Non-pigmented ciliary epithelial cell (primary cell): ENCODE measurements around the gene HSD11B1.

Experiments
- DNase-seq: peaks from one replicate; pipeline ENCODE4 v3.0.0-alpha.2; 2010; ENCODE audit warnings: low read depth

Gene HSD11B1

DNA sequence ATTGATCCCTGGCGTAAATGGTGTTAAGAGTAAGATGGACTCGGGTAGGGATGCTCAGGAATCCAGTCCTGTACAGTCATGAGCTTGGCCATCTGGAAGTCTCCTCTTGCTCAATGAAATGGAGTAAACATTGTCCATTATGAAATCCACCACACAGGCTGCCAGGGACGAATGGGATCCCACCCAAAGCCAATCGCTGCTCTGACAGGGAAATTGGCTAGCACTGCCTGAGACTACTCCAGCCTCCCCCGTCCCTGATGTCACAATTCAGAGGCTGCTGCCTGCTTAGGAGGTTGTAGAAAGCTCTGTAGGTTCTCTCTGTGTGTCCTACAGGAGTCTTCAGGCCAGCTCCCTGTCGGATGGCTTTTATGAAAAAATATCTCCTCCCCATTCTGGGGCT lies at the start of gene HSD11B1:
TSS of gene HSD11B1 (plus strand) at position 263 of the 400 bp plus-strand sequence. CDS start at position 360, 97 bp downstream.
- DNase-seq: peak; percentile 63

DNA sequence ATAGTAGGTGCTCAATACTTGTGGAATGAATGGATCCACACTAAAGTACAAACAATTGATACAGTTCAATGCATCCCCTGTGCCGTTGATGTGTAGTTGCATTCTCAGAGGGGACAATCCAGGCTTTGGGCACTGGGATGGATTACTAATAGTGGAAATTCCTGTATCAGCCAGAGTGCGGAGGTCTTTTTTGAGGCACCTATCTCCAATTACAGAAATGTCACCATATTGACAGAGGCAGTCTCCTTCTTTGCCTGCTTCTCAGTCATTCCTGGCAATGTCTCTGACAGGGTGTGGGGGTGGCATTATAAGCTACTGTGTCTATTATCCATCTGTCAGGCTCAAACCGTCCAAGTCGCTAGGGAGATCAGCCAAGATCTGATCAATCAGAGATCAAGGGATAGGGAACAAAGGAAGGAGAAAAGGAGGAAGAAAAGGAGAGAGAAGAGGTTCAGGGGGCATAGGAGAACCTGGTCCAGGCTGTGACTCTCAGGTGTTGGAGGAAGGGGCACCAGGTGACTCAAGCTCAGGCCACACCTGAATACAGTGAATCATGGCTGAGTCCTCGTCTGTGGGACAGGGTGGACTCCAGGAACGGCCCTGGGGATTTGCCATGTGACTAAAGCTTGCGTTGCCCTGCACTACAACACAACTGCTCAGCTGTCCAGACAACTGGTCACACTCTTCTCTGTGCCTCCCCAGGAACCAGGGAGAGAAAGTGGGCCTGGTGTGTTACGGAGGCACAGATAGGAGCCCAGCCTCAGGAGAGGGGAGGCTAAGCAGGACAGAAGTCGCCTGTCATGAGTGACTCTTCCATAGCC lies 49.0 kb upstream of the HSD11B1 start:
- DNase-seq: no peak

- DNase-seq: no peak
Observed at GRCh38 chr1:209657140-209657879, 47.3 kb upstream of the HSD11B1 start.

- DNase-seq: no peak
Observed at GRCh38 chr1:209657918-209658317, 46.7 kb upstream of the HSD11B1 start.

DNA sequence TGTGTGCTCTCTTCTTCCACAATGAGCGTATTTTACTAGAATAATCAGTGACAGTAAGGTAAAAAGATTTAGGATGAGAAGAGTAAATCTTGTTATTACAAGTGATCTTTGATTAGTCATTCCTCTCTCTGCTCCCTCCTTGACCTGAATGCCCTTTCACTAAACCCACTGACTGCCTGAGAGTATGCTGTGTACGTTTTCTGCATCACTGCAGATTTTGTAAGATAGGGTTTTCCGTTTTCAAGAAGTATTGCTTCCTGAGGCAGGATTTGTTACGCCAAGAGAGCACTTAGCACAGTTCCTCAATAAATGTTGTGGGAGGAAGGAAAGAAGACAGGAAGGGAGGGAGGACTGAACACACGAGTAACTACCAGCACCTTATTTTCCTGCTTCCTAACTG lies 44.7 kb upstream of the HSD11B1 start:
- DNase-seq: no peak

GRCh38 chr1:209661071-209661470 lies 43.6 kb upstream of the HSD11B1 start:
- DNase-seq: no peak

- no peak for DNase-seq
Observed at GRCh38 chr1:209662879-209663327, 41.7 kb upstream of the HSD11B1 start.

DNA sequence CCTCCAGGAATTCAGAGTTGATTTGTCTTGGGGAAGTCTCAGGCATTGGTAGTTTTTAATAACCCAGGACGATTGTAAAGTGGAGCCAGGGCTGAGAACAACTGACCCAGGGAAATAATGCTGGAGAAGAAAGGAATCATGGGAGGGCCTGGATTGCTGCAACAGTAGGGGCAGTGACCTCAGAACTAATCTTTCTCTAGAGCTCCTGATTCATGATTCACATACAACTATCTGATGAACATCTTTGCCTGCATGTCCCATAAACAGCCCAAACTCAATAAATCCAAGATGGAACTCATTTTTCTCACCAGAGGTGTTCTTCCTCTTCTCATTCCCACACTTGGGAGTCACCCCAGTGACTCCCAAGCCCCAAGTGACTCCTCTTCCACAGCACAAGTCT lies 37.5 kb upstream of the HSD11B1 start:
- no peak for DNase-seq

- no peak for DNase-seq
Observed at GRCh38 chr1:209667708-209668107, 36.9 kb upstream of the HSD11B1 start.

GRCh38 chr1:209670441-209671082 lies 34.1 kb upstream of the HSD11B1 start:
- no peak for DNase-seq

GRCh38 chr1:209672705-209673630 lies 31.7 kb upstream of the HSD11B1 start:
- no peak for DNase-seq

DNA sequence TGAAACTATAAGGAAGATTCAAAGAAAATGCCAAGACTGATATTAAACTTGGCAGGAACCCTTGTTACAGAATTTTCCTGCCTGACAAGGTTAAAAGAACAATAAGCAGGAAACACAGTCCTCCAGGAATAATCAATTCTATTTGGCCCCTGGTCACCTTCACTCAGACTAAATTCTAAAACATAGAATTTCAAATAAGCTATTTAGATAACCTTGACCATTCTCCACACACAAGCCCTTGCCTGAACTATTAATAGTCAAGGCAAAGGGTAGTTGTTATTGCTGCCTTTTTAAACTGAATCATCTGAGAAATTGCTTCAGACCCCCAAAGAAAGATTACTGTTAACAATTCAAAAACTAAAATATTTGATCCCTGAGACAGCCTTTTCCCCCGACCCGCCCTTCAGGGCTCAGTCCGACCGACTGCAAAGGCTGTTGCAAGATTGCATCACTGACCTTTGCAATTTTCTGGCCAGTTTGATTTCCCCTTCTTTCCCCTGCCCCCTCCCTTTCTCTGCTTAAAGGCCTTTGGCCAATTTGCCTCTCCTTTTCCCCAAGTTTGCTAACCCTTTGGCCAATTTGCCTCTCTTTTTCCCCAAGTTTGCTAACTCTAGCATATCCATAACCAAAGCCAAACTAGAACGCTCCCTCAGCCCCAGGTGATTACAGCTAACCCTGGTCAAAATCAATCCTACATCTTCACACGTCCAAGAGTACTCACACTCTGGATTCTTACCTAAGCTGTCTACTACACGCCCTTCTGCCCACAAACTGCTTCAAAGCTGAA lies 30.8 kb upstream of the HSD11B1 start:
- DNase-seq: no peak

GRCh38 chr1:209674957-209675564 lies 29.6 kb upstream of the HSD11B1 start, which contains the start of gene G0S2:
Gene G0S2, plus strand, starts transcription at chr1:209675412. Its CDS starts 273 bp downstream, at chr1:209675685.
- no peak for DNase-seq

DNA sequence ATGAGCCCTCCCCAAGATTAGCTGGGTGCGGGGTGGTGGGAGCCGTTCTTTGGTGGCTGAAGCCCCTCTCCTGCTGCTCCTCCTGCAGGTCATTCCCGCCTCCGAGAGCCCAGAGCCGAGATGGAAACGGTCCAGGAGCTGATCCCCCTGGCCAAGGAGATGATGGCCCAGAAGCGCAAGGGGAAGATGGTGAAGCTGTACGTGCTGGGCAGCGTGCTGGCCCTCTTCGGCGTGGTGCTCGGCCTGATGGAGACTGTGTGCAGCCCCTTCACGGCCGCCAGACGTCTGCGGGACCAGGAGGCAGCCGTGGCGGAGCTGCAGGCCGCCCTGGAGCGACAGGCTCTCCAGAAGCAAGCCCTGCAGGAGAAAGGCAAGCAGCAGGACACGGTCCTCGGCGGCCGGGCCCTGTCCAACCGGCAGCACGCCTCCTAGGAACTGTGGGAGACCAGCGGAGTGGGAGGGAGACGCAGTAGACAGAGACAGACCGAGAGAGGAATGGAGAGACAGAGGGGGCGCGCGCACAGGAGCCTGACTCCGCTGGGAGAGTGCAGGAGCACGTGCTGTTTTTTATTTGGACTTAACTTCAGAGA lies 29.0 kb upstream of the HSD11B1 start:
- DNase-seq: no peak

DNA sequence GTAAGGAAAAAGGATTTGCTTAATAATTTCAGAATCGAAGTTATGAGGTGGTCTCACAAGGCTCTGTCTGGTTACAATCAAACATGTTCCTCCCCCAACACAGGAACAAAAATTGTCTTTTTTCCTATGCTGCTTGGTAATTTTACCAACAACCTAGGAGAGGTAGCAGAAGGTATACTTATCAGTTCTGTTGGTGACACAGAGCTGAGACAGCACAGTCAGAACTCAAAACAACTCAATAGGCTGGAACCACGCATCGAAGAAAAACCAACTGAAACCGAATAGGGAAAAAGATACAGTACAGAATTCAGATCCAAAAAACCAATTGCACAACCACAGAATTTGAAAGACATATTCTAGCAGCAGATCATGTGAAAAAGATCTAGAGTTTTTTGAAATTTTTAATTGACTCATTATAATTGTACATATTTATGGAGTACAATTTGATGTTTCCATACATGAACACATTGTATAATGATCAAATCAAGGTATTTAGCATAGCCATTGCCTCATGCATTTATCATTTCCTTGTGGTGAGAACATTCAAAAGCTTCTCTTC lies 25.6 kb upstream of the HSD11B1 start:
- no peak for DNase-seq

DNA sequence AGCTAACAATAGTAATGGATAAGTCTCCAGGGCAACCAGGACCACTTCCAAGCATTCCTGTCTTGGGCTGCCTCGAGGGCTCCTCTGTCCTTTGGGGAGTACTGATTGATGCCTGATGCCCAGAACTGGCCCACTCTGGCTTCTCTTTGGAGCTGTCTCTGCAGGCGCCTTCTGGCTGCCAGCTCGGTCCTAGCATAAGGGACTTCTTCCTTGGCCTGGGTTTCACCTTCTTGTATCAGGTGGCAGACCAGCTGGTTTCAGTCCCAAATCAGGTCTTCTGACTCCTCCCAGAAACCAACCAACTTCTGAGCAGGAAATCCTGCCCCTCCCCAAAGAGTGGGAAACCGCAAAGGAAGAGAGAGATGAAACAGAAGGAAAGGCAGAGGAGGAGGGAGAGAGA lies 18.8 kb upstream of the HSD11B1 start:
- no peak for DNase-seq

GRCh38 chr1:209686322-209686721 lies 18.3 kb upstream of the HSD11B1 start:
- no peak for DNase-seq

GRCh38 chr1:209688746-209689234 lies 15.9 kb upstream of the HSD11B1 start:
- no peak for DNase-seq

DNA sequence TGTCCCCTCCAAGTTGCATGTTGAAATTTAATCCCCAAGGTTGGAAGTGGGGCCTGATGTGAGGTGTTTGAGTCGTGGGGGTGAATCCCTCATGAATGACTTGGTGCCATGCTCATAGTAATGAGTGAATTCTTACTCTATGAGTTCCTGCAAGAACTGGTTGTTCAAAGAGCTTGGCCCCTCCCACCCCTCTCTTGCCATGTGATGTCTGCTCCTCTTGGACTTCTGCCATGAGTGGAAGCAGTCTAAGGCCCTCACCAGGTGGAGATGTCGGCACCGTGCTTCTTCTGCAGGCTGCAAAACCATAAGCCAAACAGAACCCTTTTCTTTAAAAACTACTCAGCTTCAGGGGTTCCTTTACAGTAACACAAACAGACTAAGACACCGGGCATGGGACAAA lies 15.2 kb upstream of the HSD11B1 start:
- no peak for DNase-seq
